Measurements from ENCODE around the gene CHRNA4.

Gene CHRNA4

DNA sequence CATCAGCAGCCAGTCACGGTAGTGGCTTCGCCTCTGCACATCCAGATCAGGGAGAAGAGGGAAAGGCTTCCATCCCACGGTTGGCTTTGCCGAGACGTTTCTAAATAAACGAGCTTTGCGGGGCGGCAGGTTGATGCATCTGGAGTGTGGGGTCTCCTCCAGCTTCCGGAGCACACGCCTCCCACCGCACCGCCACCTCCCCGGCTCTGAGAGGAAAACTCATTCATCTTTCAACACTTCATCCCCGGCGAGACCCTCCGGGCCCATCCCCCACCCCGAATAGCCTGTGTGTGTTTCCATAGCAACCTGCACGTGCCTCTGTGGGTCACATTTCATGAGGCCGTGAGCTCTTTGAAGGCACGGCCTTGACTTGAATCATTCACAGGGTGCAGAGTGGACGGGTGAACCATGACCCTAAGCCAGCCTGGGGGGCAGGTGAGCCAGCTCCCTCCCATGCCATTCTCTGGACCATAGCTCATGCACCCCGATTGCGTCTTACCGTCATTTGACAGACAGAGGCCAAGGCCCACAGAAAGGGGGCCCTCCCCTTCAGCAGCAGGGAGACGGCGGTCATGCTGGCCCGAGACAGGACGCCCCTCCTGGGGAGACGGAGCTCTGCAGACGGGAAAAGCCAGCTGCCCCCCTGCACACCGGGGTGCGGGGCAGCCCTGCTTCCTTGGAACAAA lies 16.2 kb upstream of the CHRNA4 start:
- no peaks in the 10 kb centered on the region for H4K20me1 ChIP-seq (ENCODE audit: insufficient read depth, low read length, poor library complexity, severe bottlenecking)
- no peak overlapping the region for H2AFZ ChIP-seq (ENCODE audit: low read length)
- no peaks in the 10 kb centered on the region for H3K36me3 ChIP-seq (ENCODE audit: insufficient read depth, low read length)
- H3K9ac ChIP-seq (ENCODE audit: low read depth, low read length, poor library complexity, severe bottlenecking), result no peak overlapping the region
- H3K4me3 ChIP-seq (ENCODE audit: low read length, poor library complexity, severe bottlenecking), result no peak overlapping the region
- no peak overlapping the region for H3K4me2 ChIP-seq (ENCODE audit: low read depth, low read length, poor library complexity, severe bottlenecking)
- H3K4me1 ChIP-seq (ENCODE audit: insufficient read depth, low read length, poor library complexity, severe bottlenecking), result no peaks in the 10 kb centered on the region
- no peaks in the 10 kb centered on the region for H3K9me3 ChIP-seq (ENCODE audit: insufficient read depth, low read depth, low read length)
- H3K9me2 ChIP-seq (replicated peaks; ENCODE audit: low read depth, low read length), result no peaks in the 10 kb centered on the region
- H3K79me2 ChIP-seq (ENCODE audit: insufficient read depth, low read length), result no peaks in the 10 kb centered on the region
- H3K27me3 ChIP-seq (ENCODE audit: insufficient read depth, low read length, poor library complexity, severe bottlenecking), result no peaks in the 10 kb centered on the region
- H3F3A ChIP-seq (ENCODE audit: low read depth), result no peaks in the 10 kb centered on the region
- TF ChIP-seq EZH2phosphoT487 (IDR thresholded peaks at IDR 0.05; ENCODE audit: borderline replicate concordance), result no peak
- TF ChIP-seq, protein P1, sequence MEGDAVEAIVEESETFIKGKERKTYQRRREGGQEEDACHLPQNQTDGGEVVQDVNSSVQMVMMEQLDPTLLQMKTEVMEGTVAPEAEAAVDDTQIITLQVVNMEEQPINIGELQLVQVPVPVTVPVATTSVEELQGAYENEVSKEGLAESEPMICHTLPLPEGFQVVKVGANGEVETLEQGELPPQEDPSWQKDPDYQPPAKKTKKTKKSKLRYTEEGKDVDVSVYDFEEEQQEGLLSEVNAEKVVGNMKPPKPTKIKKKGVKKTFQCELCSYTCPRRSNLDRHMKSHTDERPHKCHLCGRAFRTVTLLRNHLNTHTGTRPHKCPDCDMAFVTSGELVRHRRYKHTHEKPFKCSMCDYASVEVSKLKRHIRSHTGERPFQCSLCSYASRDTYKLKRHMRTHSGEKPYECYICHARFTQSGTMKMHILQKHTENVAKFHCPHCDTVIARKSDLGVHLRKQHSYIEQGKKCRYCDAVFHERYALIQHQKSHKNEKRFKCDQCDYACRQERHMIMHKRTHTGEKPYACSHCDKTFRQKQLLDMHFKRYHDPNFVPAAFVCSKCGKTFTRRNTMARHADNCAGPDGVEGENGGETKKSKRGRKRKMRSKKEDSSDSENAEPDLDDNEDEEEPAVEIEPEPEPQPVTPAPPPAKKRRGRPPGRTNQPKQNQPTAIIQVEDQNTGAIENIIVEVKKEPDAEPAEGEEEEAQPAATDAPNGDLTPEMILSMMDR (conservative IDR thresholded peaks at IDR 0.05; ENCODE audit: low read length), result no peak

DNA sequence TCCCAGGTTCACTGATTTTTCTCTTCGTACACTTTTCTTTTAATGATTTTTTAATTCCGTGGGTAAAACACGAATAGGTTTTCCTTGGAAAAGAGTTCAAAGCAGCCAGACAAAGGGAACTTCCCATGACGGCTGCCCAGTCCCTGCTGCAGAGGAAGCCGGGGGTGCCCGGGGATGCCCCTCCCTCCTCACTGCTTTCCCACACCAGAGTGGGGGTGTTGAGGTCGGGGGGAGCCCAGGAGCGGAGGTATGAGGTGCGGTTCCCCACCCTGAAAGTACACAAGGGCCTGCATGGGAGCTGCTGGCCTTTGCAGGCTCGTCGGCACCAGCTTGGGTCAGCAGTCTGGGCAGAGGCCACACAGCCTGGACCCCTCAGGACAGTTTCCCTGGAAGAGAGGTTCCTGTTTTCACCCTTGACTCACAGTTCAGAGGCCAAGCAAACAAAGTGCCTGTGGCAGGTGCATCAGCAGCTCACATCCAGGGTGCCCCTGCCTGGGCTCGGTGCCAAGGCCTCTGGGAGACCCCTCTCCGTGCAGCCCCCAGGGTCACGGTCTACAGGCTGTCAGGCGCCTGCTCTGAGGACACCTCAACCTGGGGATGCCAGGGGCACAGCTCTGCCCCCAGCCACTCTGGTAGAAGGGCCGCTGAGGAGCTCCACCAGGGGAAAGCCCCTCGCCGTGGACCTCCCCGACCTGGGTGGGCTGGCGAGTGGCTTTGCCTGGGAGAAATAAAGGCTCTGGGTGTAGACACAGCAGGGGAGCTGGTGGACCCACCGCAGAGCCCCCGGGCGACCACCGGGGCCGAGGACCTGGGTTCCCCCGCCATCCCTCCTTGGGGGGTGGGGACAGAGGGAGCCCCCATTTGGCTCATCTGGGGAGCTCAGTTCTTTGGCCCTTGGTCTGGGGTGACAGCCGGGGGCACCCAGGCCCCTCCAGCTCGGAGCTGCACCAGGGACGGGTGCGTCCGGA lies 15.4 kb upstream of the CHRNA4 start:
- TF ChIP-seq EZH2phosphoT487 (IDR thresholded peaks at IDR 0.05; ENCODE audit: borderline replicate concordance), result no peak
- TF ChIP-seq, protein P1 (conservative IDR thresholded peaks at IDR 0.05; ENCODE audit: low read length), result no peak
- Histone ChIP-seq H3K9me3 (ENCODE audit: insufficient read depth, low read depth, low read length) (no peaks in the 10 kb centered on the region), H3K4me3 (ENCODE audit: low read length, poor library complexity, severe bottlenecking) (no peak overlapping the region), H3K36me3 (ENCODE audit: insufficient read depth, low read length) (no peaks in the 10 kb centered on the region), H4K20me1 (ENCODE audit: insufficient read depth, low read length, poor library complexity, severe bottlenecking) (no peaks in the 10 kb centered on the region), H3K9ac (ENCODE audit: low read depth, low read length, poor library complexity, severe bottlenecking) (no peak overlapping the region), H3K79me2 (ENCODE audit: insufficient read depth, low read length) (no peaks in the 10 kb centered on the region), H3F3A (ENCODE audit: low read depth) (no peaks in the 10 kb centered on the region), H3K4me2 (ENCODE audit: low read depth, low read length, poor library complexity, severe bottlenecking) (no peak overlapping the region), H3K27me3 (ENCODE audit: insufficient read depth, low read length, poor library complexity, severe bottlenecking) (no peaks in the 10 kb centered on the region), H3K9me2 (replicated peaks; ENCODE audit: low read depth, low read length) (no peaks in the 10 kb centered on the region), H2AFZ (ENCODE audit: low read length) (no peak overlapping the region), H3K4me1 (ENCODE audit: insufficient read depth, low read length, poor library complexity, severe bottlenecking) (no peaks in the 10 kb centered on the region)

DNA sequence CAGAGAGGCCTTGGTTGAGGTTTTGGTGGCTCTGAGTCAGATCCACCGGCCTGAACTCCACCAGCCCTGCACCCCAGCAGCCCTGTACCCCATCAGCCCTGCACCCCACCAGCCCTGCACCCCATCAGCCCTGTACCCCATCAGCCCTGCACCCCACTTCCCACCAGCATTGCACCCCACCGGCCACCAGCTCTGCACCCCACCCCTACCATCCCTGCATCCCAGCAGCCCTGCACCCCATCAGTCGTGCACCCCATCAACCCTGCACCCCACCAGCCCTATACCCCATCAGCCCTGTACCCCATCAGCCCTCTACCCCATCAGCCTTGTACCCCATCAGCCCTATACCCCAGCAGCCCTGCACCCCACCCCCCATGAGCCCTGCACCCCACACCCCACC lies 14.3 kb upstream of the CHRNA4 start:
- Histone ChIP-seq H3K9ac (ENCODE audit: low read depth, low read length, poor library complexity, severe bottlenecking) (no peak overlapping the region), H3K79me2 (ENCODE audit: insufficient read depth, low read length) (no peaks in the 10 kb centered on the region), H3K9me2 (replicated peaks; ENCODE audit: low read depth, low read length) (no peaks in the 10 kb centered on the region), H3F3A (ENCODE audit: low read depth) (no peaks in the 10 kb centered on the region), H4K20me1 (ENCODE audit: insufficient read depth, low read length, poor library complexity, severe bottlenecking) (no peaks in the 10 kb centered on the region), H3K9me3 (ENCODE audit: insufficient read depth, low read depth, low read length) (no peaks in the 10 kb centered on the region), H3K27me3 (ENCODE audit: insufficient read depth, low read length, poor library complexity, severe bottlenecking) (no peaks in the 10 kb centered on the region), H3K4me2 (ENCODE audit: low read depth, low read length, poor library complexity, severe bottlenecking) (no peak overlapping the region), H3K36me3 (ENCODE audit: insufficient read depth, low read length) (no peaks in the 10 kb centered on the region), H2AFZ (ENCODE audit: low read length) (no peak overlapping the region), H3K4me3 (ENCODE audit: low read length, poor library complexity, severe bottlenecking) (no peak overlapping the region), H3K4me1 (ENCODE audit: insufficient read depth, low read length, poor library complexity, severe bottlenecking) (no peaks in the 10 kb centered on the region)
- TF ChIP-seq, protein P1 (conservative IDR thresholded peaks at IDR 0.05; ENCODE audit: low read length), result no peak
- no peak for TF ChIP-seq EZH2phosphoT487 (IDR thresholded peaks at IDR 0.05; ENCODE audit: borderline replicate concordance)

Data from Loucy (cell line).